Gastroesophageal sphincter (tissue), 3 donors: Measurements from ENCODE around the gene CHAC1.

Source experiments
- POLR2AphosphoS5 ChIP-seq: sonication (generic); formaldehyde crosslinking; IDR thresholded peaks from one replicate; pipeline ENCODE4 v1.6.1; 2017; ENCODE audit warnings: antibody characterized with exemption
- TF ChIP-seq, protein P1 (sequence below), 4 experiments: fragments of 200-600 bp in 2 of 4; fragments of 450-650 bp in 2 of 4; sonication (generic) in 1 of 4; IDR thresholded peaks; one replicate each; pipeline ENCODE4 v1.5.1; 2017 to 2019; ENCODE audit warnings: antibody characterized with exemption in 4 of 4, mild to moderate bottlenecking in 2 of 4, moderate library complexity in 2 of 4

DNA sequence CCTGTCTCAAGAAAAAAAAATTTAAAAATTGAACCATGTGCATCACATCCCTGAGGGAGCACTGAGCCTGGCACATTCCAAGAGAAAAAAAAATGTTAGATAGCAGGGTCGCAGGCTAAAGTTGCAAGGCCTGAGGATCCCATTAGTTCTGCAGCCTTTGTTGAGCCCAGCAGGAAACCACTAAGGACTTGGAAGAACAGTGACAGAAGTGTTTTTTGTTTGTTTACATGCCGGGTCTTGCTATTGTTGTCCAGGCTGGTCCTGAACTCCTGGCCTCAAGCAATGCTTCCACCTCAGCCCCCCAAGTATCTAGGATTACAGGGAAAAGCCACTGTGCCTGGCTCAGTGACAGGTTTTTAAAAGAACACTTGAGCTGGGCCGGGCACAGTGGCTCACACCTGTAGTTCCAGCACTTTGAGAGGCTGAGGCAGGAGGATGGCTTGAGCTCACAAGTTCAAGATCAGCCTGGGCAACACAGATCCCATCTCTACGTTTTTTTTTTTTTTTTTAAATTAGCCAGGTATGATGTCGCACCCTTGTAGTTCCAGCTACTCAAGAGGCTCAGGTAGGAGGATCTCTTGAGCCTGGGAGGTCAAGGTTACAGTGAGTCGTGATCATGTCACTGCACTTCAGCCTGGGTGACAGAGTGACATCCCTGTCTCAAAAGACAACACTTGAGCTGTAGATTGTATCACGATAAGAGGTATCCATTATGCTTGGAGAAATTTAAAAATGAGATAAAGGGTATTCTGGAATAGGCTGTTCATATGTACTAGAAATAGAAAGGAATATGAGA, 15.2 kb downstream of the CHAC1 start:
- no peak for TF ChIP-seq POLR2AphosphoS5
- TF ChIP-seq, protein P1, sequence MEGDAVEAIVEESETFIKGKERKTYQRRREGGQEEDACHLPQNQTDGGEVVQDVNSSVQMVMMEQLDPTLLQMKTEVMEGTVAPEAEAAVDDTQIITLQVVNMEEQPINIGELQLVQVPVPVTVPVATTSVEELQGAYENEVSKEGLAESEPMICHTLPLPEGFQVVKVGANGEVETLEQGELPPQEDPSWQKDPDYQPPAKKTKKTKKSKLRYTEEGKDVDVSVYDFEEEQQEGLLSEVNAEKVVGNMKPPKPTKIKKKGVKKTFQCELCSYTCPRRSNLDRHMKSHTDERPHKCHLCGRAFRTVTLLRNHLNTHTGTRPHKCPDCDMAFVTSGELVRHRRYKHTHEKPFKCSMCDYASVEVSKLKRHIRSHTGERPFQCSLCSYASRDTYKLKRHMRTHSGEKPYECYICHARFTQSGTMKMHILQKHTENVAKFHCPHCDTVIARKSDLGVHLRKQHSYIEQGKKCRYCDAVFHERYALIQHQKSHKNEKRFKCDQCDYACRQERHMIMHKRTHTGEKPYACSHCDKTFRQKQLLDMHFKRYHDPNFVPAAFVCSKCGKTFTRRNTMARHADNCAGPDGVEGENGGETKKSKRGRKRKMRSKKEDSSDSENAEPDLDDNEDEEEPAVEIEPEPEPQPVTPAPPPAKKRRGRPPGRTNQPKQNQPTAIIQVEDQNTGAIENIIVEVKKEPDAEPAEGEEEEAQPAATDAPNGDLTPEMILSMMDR (IDR thresholded peaks at IDR 0.05), result no peak
